Activated CD4-positive, alpha-beta T cell treated with anti-CD3 and anti-CD28 coated beads for 1 hour (primary cell): ENCODE results near the gene TANC2.

Source experiments
- DNase-seq: peaks from one replicate; pipeline ENCODE4 v3.0.0-alpha.2; 2020

Gene TANC2

DNA sequence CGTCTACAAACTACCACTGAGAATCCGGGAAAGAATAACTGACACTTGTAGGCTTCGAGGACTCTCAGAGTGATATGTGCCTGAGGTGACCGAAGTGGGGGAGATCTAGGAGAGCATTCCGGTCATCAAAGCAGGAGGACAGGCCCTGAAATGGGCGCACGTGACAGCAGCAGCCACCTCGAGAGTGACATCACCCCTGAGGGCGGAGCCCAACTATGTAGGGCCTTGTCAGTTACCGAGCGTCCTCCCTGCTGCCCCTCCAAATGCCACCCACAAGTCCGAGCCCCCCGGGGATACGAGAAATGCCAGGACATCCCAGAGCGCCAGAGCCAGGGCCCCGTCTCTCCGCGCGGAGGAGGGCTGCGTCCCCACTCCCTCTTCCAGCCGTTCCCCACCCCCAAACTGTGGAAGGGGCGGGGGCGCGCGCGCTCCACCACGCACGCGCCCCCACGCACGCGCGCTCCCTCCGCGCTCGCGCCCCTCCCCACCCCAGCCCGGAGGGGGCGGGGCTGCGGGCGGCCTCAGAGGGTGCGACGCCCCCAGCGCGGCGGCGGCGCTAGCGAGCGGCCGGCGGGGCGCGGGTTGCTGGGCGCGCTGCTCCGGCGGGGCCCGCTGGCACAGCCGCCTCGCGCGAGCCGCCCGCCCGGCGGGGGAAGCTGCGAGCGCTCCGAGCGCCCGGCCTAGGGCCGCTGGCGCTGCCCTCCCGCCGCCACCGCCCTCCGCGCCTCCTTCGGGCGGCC is at the start of gene TANC2:
TANC2 (plus strand) TSS at position 550 of the 740 bp plus-strand sequence. CDS start 43,325 bp downstream, outside the sequence.
- peak; percentile 71 for DNase-seq

DNA sequence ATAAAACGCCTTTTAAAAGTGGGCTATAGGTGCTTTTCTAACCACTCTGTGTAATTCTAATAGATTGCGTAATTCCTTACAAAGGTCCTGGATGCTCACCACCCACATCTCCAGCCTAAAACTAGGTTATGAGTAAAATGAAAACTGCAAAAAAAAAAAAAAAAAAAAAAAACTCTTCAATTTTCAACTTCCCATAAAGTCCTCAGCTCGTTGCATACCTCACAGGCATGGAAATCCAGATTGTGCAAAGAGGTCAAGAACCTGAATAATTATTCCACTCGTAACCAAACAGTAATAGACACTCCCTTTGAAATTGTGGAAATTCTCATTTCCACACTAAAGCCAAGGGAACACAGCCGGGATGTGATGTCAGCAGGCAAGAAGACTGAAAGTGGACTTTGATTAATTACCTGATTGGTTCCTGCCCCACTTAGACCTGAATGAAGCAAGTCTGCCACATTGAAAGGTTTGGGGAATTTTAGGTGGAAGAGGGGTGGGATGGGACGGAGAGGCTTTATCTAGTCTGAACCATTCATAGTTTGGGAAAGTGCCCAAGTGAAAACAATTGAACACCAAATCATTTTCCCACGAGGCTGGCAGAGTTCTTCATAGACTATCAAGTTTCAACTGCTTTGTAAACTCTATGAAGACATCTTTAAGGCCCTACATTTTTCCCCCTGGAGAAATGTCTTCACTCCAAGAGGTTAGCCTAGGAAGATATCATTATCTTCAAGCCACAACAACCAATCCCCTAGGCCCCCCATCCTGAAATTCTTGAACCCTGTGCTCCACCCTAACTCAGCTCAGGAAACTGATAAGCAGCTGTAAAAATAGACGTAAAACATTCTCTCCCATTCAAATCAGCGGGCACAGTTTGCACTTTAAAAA is 49.1 kb upstream of the TANC2 start:
- no peak for DNase-seq

DNA sequence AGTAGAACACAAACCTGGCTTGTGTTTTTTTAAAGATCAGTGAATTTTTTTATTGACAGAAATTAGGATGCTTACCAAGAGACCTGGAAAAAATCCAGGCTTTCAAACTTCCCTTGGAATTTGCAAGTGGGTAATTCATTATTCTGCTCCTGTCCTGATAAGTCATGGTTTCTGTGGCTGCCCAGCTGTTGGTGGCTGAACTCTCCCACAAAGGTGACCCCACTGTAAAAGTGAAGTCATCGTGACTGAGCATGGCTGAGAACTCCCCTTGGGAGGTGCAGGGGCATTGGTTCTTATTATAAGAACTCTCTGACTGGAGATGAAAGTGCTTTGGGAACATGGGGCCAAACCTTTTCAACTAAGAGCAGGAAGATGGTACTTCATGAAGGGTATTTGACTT is 46.6 kb upstream of the TANC2 start:
- no peak for DNase-seq

DNA sequence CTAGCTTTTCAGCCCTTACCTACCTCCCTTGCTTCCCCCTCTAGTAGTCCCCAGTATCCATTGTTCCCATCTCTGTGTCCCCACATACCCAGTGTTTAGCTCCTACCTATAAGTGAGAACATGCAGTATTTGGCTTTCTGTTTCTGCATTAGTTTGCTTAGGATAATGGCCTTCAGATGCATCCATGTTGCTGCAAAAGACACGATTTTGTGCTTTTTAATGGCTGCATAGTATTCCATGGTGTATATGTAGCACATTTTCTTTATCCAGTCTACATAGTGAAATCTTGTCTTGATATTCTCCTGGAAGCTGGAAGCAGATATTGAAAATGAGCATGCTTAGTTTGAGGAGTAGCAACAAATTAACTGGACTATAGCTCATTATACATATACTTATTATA is 45.7 kb upstream of the TANC2 start:
- DNase-seq: no peak

DNA sequence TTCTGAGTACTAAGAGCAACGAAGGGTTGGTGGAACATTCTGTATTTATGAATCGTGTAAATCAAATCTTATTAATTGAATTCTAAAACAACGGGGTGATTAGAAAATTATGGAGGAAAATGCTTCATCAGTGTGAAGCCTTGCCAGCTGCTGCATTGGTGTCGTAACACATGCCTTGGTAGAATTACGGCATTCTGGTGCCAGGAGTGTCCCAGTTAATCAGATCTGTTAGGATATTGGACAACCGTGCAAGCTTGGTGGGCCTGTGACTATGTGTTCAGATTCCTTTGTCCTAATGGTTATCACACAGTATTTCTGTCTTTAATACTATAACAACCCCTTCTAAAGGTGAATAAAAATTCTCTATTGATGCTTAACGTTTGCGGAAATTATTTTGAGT is 44.2 kb upstream of the TANC2 start:
- DNase-seq: no peak

DNA sequence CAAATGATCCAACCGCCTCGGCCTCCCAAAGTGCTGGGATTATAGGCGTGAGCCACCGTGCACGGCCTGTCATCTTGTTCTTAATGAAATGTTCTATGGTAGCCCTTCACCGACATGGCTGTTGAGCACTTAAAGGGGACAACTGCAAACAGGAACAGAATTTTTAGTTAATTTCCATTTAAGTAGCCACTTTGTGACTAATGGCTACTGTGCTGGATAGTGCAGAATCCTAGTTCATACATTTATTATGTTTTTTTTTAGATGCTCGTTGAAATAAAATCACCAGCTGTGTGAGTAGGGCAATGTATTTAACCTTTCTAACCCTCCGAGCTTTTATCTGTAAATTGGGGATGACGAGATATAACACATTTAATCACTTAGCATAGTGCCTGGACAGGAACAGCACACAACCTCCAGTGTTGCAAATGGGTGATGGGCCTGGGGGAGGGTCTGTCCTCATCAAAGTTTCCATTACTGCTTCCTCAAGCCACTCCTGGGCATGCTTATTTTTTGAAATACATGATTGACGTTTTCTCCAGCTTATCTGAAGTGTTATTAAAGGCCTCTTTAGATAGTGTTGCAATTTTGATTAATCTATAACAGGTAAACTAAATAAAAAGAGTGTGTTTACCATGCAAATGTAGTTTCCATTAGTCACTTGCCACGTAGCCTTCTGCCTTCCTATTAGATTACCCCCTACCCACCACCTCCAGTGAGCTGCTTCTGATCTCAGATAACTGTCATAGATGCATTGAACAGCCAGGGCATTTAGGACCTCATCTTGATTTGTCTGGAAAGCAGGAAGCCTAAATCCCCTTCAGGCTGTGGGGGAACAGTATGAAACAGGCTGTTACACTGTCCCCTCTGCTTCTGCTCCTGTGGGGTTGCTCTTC is 42.5 kb upstream of the TANC2 start:
- DNase-seq: no peak

DNA sequence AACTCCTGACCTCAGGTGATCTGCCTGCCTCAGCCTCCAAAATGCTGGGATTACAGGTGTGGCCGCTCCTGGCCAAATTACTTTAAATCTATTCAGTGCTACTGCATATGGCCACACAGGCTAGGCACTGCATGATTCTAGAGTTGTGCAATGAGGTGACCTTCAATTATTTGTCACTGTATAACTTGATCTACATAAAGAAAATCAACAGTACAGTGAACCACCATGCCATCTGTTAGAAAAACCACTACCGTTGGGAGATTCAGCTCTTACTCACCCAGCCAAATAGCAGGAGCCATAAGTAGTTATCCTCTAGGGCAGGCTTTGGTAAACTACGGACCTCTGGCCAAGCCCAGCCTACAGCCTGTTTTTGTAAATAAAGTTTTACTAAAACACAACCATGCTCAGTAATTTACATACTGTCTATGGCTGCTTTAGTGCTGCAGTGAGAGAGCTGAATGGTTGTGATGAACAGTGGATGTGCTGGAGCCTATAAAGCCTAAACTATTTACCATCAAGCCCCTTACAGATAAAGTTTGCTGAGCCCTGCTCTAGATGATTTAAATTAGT is 40.7 kb upstream of the TANC2 start:
- no peak for DNase-seq

DNA sequence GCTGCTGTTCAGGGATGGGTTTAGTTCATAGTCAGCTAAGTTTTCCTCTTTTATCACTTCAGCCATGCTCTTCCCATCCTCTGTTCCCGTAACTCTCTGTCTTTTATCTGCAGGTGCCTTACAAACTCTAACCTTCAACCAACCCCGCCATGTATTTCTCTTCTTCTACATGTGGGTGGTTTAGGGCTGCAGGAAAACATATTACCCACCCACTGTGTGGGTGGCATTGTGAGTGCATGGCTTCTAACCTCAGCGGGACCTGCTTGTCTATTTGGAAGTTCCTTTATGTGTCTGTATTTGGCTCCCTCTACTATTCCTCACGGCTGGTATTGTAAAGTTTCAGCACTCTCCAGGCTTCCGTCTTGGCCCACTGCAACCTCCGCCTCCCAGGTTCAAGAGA is 39.0 kb upstream of the TANC2 start:
- DNase-seq: no peak

DNA sequence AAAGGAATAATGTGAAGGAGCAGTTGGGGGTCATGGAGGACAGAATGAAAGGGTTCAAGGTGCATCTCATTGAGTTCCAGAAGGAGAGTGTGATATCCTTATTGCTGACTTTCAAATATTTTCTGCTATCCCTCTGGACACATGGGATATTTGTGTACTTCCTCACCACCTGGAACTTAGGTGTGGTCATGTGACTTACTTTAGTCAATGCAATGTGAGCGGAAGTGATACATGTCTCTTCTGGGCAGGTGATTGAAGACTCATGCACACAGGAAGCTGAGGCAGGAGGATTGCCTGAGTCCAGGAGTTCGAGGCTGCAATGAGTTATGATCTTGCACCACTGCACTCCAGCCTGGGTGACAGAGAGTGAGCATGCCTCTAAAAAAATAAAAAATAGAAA is 36.7 kb upstream of the TANC2 start:
- DNase-seq: no peak

DNA sequence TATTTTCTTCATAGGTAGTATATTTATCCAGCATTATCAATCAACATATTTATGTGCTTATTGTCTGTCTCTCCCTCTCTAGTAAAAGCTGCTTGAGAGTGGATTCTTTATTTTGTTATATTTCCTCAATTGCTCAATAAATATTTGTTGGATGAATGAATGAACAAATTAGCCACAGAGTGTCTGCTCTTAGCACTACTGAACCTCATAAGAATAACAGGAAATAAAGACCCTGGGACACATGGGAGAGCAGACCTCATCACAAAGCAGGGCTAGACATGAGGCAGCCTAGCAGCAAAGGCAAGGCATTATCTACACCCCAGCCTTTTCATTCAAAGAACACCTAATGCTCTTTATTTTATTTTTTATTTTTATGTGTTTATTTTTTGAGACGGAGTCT is 34.9 kb upstream of the TANC2 start:
- DNase-seq: no peak

DNA sequence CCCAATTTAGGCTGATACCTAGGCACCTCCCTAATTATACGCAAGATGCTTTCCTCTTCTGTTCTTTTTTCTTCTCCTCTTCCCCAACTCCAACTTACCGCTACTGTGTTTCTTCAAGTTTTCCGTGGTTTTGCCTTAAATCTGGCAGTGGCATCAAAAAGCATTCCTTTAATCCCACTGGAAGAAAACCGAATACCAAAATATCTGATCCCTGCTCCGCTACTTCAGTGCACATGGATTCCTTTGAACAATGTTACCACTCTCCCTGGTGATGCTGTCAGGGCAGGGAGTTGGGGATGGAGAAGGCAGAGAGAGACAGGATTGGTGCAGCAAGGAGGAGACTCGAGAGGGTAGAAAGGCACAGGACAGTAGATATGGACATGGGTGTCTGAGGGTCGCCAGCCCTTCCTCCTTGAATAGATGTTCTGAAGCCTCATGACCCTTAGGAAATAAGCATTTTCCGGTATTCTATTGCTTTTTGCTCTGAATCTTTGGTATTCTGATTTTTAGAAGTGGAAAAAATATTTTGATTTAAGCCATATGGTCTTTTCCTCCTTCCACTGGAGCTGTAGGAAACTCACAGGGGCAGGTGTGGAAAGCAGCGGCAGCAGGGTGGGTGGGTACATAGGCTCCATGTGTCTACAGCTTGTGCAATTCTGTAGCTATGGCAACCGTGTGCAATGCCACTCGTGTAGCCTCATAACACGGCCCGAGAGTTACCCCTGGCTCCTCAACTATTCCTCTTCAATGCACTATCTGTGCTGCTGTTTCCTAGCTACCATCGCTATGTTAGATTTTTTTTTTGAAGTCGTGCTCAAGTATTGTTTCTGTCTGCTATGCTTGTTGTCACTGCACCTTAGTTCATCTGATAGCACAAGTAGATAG is 32.3 kb upstream of the TANC2 start:
- DNase-seq: no peak

DNA sequence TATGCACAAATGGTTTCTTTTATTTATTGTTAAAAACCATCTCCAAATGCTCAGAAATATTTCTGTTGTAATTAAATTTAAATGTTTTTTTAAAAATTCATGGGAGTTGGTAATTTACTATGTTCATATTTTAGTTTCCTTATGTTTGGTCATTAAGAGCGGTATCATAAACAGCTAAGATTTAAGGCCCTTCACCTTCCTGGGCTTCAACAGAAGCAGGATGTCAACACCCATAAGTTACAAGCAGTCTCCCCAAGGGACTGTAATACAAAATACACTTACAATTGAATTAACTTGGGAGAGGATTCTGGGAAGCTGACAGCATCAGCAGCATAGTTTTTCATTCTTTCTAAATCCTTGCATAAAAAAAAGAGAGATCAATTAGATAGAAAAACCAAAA is 30.9 kb upstream of the TANC2 start:
- no peak for DNase-seq

DNA sequence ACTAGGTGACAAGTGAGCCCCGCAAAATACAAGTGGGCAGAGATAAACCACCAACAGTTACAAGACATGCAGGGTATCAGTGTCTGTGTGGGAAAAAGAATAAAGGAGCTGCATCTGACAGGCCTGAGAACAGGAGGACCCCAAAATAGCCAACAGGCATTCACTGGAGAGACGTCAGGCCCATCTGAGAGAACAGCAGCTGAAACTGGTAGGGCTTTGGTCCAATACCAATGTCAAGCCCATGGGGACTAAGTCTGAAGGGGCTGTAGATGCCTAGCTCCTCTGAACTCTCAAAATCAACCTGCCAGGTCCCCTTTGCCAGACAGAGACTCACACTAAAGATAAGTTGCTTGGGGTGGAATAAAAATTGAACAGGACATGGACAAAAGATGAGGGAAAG is 30.5 kb upstream of the TANC2 start:
- no peak for DNase-seq

DNA sequence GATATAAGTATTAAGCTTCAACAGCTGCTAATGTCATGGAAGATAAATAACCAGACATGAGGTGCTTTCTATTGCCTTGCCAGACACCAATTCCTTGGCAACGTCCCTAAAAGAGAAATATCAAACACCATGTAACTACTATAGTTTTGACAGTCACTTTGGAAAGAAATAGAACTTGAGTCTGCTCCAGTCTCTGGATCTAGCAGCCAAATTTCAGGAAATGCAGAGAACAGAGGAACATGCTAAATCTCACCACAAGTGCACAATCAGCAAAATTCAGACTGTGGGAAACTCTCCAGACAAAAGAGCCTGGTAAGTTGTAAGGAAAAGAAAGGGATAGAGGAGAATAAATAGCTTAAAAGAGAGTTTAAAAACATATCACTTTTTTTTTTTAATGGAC is 28.4 kb upstream of the TANC2 start:
- no peak for DNase-seq

DNA sequence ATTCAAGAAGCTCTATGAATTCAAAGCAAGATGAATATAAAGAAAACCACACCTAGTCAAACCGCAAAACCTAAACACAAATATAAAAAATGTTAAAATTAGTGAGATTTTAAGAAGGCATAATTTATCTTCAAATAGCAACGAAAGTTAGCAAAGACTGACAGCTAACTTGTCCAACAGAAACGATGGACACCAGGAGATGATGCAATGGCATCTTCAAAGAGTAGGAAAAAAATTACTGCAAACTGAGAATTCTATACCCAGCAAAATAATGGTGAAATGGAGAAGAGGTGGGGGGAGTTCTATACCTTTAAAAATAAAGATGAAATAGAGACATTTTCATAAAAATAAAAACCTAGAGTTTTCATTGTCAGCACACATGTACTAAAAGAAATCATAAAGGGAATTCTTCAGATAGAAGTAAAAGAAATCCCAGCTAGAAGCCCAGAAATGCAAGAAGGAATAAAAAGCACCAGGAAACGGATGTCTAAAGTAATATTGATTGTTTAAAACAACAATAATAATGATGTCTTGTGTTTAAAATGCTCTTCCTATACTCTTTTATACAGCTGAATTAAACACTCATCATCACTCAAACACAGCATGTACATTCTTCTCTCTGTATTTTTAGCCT is 24.6 kb upstream of the TANC2 start:
- no peak for DNase-seq

DNA sequence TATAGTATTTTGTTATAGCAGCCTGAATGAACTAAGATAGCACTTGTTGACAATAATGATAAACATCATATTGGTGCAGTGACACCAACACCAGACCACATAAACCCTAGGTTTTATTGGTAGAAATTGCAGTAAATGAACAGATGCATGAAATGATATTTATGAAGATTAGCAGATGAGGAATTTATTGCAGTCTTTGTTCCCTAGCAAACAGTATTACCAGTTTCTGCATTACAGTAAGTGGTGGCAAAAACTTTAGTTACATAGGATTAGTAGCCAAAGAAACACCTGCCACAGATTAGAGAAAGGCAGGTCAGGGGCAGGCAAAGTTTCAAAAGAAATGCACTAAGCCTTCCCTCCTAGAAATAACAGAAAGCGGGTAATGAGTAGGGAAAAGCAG is 17.7 kb upstream of the TANC2 start:
- no peak for DNase-seq

DNA sequence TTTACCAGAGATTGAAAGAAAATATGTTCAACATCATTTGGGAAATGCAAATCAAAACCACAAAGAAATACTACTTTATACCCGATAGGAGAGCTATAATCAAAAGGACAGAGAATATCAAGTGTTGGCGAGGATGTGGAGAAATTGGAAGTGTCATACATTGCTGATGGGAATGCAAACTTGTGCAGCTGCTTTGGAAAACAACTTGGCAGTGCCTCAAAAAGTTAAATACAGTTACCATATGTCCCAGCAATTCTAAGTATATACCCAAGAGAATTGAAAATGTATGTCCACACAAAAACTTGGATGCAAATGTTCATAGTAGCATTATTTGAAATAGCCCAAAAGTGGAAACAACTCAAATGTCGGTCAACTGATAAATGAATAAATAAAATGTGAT is 17.0 kb upstream of the TANC2 start:
- no peak for DNase-seq

DNA sequence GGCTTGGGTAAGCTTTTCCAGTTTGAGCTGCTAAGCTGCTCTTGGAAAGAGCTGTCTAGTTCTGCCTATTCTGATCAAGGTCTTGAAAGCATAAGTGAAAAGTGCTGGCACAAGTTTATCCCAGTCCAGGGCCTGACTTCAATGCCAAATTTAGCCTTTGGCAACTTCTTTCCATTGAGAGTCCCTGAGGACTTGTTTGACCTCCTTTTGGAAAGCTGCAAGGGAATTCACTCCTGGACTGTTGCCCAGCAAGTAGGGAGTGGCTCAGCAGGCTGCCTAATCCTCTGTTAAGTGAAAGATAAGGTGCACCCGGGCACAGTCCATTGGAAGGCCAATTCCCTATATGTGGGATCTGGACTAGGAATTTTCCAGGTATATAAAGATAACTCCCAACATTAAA is 16.0 kb upstream of the TANC2 start:
- no peak for DNase-seq

DNA sequence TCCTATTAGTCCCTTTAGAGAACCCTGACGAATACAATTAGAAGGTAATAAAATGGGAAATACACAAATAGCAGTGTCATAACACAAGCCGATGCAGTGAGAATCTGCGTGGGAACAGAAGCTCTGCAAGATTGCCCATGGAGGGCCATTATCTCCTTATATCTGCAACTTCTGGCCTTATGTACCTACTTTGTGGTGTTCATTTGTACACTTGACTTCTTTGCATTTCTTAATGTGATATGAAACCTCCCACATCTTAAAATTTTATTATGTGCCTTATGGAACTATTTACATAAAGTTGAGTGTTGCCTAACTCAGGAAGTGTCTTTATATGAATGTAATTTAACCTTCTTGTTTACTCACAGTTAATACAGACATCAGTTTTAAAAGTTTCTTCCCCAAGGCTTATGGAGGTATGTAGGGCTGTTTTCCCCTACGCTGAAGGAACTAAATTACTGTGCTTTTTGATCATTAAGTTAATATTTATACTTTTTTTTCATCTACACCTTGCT is 10.1 kb upstream of the TANC2 start:
- DNase-seq: no peak

DNA sequence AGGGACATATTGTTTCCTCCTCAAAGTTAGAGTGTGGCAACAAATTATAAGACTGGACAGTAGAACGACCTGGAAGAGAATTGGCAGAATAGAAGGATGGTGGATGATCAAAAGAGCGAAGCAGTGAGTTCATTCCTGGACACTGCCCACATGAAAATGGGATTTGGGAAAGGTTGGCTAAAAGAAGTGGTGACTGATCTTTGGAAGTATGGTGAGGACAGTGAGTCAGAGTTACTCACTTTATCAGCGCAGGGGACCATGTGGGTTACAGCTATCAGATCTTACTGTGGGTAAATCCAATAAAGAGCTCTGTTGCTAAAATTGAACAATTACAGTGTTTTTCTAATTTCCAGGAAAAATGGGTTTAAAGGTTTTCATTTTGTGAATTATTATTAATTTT is 2.7 kb upstream of the TANC2 start:
- DNase-seq: no peak

DNA sequence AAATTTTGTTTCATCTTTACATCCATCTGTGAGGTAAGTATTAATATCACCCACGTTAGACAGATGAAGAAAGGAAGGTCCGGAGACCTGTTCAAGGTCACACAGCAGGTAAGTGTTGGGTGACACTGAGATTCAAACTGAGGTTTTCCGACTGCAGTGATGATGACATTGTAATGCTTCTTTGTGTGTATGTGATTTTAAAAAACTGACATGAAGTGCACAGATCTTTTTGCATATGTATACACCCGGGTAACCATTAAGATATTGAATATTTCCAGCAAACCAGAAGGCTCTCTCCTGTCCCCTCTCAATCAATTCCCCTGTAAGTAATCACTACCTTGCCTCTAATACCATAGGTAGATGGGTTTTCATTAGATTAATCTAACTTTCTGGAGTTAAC is 1.5 kb upstream of the TANC2 start:
- DNase-seq: no peak
